GM10248 (cell line): ENCODE measurements around the gene VPS8.

Source experiments
- CTCF ChIA-PET: fragments of 300-600 bp; sonication (Branson Sonifier 250); formaldehyde crosslinking; extraction: SDS; loops from one replicate; lab custom pipeline; 2021; ENCODE audit warnings: antibody characterized with exemption; lab: Yijun Ruan, JAX
- POLR2A ChIA-PET: fragments of 350-650 bp; sonication (Branson Sonifier 250); formaldehyde crosslinking; extraction: SDS; loops from one replicate; lab custom pipeline; 2020; ENCODE audit warnings: antibody characterized with exemption; lab: Yijun Ruan, JAX
- DNase-seq: peaks from one replicate; pipeline ENCODE4 v3.0.0; 2012; ENCODE audit errors: extremely low spot score
- CTCF ChIP-seq: IDR thresholded peaks from 2 replicates; pipeline ENCODE4 v1.5.1; 2012; ENCODE audit warnings: mild to moderate bottlenecking, low read depth; ENCODE audit errors: extremely low read depth, missing control alignments, control extremely low read depth

The VPS8 gene

GRCh38 chr3:184910664-184911063 lies 98.7 kb downstream of the VPS8 start:
- ChIA-PET CTCF (no interaction called here), POLR2A (no interaction called here)
- no peak for TF ChIP-seq CTCF
- DNase-seq, result no peak

GRCh38 chr3:184911570-184911969 lies 99.6 kb downstream of the VPS8 start:
- no peak for DNase-seq
- CTCF ChIA-PET, result no interaction called here
- POLR2A ChIA-PET, result no interaction called here
- TF ChIP-seq CTCF, result no peak

GRCh38 chr3:184912163-184912562 lies 100.2 kb downstream of the VPS8 start:
- POLR2A ChIA-PET, result no interaction called here
- no peak for DNase-seq
- CTCF ChIA-PET, result no interaction called here
- no peak for TF ChIP-seq CTCF

- CTCF ChIA-PET, result interaction anchor here (0.9 to 1.7 kb wide), 4 partner anchors 9 to 40 kb away, joined by 3 to 4 read pairs (median 3); no protein-coding TSS in a partner anchor
- POLR2A ChIA-PET, result interaction anchor here (0.7 kb wide), 1 partner anchor 337 kb away, joined by 3 read pairs; no protein-coding TSS in a partner anchor
These were observed 102.7 kb downstream of the VPS8 start for GRCh38 chr3:184914628-184915027.

GRCh38 chr3:184918750-184919149 lies 106.8 kb downstream of the VPS8 start:
- CTCF ChIA-PET, result no interaction called here

More at GRCh38 chr3:184914628-184915027, 102.7 kb downstream of the VPS8 start:
- no peak for TF ChIP-seq CTCF
- DNase-seq, result no peak

GRCh38 chr3:184919651-184920050 lies 107.7 kb downstream of the VPS8 start:
- TF ChIP-seq CTCF, result no peak
- DNase-seq, result no peak
- CTCF ChIA-PET, result no interaction called here
- POLR2A ChIA-PET, result no interaction called here

More at GRCh38 chr3:184918750-184919149, 106.8 kb downstream of the VPS8 start:
- no peak for DNase-seq
- POLR2A ChIA-PET, result no interaction called here
- TF ChIP-seq CTCF, result no peak
